T47D (cell line): ENCODE results near the gene LYZL2.
"Not testable (repeated sequence)": the region's sequence is repeated elsewhere in the genome, so short reads cannot be mapped to it uniquely, and the experiment has no call there.

ENCODE experiments used
- DNase-seq, 2 experiments: peaks; one replicate each; pipeline versions ENCODE4 v3.0.0 to v3.0.0-alpha.2; 2011 to 2012; ENCODE audit warnings: low read depth in 1 of 2, low spot score in 1 of 2
- JUND ChIP-seq: IDR thresholded peaks from 2 replicates; pipeline ENCODE4 v1.6.1; 2012; ENCODE audit warnings: low read depth
- in situ Hi-C: cut with HindIII; loops from 2 replicates; pipeline ENCODE4 v1.10.0; 2016; ENCODE audit warnings: low sequenced_read_pairs, low pct_unique_long_range_greater_than_20kb

Gene LYZL2

DNA sequence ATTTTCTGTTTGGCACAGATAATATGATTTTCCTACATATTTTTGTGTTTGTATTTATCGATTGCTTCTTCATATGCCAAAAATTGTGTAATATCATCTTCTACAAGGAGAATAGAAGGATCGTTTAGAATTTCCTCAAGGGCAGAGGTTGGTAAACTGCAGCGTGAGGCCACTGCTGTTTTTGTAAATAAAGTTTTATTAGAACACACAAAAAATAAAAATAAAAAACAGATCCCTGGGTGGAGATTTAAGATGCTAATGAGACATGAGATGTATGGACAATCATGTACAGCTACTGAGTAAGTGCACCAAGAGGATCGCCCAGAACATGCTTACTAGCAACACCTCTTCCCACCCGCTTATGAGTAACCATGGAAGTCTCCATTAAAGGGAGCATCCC lies 9.6 kb downstream of the LYZL2 start:
- no peak for TF ChIP-seq JUND
- DNase-seq = no peak
- in situ Hi-C loops = no loop called here

DNA sequence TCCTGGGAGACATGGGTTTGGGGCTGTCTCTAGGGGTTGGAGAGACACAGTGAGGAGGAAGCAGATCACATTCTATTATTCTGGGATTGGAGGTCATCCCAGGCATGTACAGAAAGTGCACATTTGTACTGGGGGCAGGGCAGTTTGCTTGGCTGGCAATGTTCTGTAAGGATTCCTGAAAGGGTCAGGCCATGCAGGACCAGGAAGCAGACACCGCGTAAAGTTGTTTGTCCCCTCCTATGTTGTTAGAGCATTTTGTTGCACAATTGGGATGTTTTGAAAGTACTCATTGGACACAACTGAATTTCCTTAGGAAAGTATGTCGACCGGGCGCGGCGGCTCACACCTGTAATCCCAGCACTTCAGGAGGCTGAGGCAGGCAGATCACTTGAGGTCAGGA lies 12.5 kb downstream of the LYZL2 start:
- in situ Hi-C loops = no loop called here
- TF ChIP-seq JUND = no peak

DNA sequence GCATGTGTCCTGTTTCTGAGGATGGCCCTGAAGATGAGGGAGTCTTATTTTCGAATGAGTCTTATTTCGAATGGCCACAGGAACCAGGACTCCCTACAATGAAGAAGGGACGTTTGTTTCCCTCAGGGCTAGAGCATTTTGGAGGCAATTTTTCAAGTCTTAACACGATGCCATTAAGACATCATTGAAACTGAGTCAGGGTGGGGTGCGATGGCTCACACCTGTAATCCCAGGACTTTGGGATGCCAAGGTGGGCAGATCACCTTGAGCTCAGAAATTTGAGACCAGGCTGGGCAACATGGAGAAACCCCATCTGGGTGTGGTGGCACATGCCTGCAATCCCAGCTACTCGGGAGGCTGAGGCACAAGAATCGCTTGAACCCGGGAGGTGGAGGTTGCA lies 18.5 kb downstream of the LYZL2 start:
- DNase-seq, in situ Hi-C loops: not testable (repeated sequence)

More for the DNA sequence above, 12.5 kb downstream of the LYZL2 start:
- no peak for DNase-seq

DNA sequence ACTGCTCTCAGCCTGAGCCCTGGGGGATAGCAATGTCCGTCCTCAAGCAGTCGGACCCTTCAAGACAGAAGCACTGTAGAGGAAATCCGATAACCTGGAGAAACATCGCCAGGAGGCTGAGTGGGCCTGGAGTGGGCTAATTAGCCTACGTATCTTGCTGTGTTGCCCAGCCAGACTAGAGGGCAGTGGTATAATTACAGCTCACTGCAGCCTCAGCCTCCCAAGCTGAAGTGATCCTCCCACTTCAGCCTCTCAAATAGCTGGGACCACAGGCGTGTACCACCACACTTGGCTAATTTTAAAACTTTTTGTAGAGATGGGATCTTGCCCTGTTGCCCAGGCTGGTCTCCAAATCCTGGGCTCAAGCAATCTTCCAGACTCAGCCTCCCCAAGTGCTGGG lies 21.7 kb downstream of the LYZL2 start:
- in situ Hi-C loops = no loop called here
- TF ChIP-seq JUND = no peak
- DNase-seq = no peak

DNA sequence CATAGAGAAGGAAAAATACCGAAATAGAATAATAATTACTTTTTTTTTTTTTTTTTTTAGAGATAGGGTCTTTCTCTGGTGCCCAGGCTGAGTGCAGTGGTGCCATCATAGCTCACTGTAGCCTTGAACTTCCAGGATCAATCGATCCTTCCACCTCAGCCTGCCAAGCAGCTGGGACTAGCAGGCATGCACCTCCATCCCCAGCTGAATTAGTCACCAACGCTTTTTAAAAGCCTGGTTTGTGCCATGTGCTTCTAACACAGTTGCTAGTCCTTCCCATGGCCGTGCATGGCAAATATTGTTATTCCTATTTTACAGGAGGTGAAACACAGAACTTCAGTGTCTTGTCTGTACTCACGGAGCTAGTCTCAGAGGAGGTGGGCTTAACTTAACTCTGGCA lies 23.2 kb downstream of the LYZL2 start:
- in situ Hi-C loops = no loop called here
- no peak for DNase-seq
- TF ChIP-seq JUND = no peak

DNA sequence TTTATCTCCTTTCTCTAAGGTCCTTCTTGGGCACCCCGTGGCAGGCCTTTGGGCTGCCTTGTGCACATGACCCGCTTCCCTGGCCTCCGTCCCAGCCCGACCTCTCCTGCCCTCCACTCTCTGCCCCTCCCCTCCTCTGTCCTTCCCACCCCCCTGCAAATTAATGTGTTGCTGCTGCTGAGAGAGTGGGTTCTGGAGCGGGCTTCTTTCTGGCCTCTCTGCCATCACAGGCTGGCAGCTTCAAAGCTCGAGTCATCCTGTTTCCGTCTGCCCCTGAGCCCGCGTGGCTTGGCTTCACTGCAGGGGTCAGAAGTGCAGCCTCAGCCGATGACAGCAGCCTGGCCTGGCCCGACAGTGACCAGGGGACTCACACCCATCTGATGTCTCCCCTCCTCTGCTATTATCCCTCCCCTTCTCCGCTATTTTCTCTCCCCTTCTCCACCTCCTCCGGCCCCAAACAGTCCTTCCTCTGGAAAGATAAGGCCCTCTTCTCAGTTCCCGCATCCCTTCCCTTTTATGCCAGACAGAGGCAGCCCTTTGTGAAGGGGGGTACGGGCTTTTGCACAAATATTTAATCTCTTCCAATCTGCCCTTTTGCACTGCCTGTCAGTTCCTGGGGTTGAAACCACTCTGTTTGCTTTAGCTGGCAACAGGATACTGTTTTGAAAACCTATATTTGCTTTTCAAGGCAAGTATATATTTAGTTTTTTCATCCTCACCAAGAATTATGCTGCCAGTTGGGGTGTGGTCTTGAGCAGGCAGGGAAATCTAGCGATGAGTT lies 24.0 kb downstream of the LYZL2 start:
- in situ Hi-C loops = not testable (repeated sequence)
- peak in 1 of 2 experiments; percentile 30 for DNase-seq

DNA sequence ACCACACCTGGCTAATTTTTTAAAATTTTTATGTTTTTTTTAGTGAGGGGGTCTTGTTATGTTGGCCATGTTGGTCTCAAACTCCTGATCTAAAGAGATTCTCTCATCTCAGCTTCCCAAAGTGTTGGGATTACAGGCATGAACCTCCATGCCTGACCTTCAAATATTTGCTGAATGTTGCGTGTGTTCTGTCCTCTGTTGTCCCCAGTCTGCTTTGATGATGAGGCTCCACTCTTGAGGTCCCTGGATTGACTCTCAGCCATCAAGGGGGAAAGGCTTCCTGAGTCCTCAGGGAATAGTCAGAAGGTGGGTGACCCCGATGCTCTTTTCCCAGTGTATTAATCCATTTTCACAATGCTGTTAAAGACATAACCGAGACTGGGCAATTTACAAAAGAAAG lies 26.0 kb downstream of the LYZL2 start:
- no peak for TF ChIP-seq JUND
- in situ Hi-C loops = no loop called here
- DNase-seq = no peak

DNA sequence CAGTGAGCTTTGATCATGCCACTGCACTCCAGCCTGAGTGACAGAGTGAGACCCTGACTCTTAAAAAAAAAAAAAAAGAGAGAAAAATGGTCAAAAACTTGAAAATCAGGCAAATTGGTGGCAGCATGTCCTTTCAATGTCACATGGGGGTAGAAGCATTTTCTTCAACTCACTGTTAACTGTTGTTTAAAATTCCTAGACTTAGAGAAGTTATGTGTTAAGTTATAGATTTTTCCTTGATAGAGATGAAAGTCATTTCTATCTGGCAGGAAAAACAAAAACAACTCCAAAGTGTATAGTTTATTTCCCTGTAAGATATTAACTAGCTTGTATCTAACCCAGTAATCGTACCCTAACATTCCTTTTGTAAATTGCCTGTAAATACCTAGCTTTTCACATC lies 26.8 kb downstream of the LYZL2 start:
- no peak for TF ChIP-seq JUND
- no peak for DNase-seq
- in situ Hi-C loops = no loop called here

DNA sequence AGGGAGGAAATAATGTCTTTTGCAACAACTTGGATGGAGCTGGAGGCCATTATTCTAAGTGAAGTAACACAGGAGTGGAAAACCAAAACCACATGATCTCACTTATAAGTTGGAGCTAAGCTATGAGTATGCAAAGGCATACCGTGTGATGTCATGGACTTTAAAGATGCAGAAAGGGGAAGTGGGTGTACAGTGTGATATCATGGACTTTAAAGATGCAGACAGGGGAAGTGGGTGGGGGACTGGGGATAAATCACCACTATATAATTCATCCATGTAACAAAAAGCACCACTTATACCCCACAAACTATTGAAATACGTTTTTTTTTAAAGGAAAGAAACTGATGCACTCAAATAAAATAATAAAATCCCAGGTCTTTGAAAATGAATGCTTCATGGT lies 29.5 kb downstream of the LYZL2 start:
- in situ Hi-C loops = no loop called here
- no peak for TF ChIP-seq JUND
- no peak for DNase-seq

DNA sequence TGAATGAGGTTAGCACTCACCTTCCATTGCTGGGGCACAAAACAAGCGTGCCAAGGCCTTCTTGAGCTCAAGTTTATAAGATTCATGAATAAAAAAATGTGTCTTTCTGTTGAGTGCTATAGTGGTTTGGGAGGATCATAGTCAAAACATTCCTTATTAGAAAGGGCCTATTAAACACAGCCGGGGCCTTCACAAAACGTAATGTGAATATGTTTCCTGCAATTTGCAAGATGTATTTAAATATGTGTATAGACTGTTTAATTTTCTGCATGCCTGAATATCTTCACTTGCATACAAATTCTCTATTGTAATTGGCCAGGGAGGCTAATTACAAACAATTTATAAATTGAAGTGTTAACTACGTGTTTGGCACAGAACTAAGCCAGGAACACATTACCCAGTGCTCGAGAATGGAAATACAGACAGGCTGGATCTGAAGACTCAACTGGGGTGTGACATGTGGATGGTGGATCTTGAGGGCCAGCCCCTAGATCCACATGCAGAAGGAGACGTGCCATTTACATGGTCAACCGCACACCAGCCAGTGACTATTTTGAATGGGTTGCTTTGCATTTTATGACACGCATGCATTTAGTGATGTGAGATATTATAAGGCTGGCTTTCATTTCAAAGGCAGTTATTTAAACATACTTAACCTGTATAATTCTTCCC lies 31.3 kb downstream of the LYZL2 start:
- no peak for TF ChIP-seq JUND
- in situ Hi-C loops = no loop called here
- no peak for DNase-seq

DNA sequence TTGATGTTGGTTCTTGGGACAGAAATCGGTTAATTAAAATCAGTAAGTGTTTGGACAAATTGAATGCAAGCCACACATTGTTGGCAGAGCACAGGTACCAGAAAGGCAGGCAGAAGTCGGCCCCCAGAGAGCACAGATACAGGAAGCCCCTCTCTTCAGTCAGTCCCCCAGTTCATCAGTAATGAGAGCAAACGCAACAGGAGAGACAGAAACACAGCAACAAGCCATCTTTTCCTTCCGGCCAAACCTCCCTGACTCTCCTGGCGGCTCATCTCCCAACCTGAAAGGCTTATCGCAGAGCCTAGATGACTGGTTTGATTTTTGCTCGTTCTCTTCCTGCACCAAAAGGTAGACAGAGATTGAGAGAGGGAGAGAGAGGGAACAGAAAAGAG lies 32.1 kb downstream of the LYZL2 start:
- DNase-seq, in situ Hi-C loops: not testable (repeated sequence)

DNA sequence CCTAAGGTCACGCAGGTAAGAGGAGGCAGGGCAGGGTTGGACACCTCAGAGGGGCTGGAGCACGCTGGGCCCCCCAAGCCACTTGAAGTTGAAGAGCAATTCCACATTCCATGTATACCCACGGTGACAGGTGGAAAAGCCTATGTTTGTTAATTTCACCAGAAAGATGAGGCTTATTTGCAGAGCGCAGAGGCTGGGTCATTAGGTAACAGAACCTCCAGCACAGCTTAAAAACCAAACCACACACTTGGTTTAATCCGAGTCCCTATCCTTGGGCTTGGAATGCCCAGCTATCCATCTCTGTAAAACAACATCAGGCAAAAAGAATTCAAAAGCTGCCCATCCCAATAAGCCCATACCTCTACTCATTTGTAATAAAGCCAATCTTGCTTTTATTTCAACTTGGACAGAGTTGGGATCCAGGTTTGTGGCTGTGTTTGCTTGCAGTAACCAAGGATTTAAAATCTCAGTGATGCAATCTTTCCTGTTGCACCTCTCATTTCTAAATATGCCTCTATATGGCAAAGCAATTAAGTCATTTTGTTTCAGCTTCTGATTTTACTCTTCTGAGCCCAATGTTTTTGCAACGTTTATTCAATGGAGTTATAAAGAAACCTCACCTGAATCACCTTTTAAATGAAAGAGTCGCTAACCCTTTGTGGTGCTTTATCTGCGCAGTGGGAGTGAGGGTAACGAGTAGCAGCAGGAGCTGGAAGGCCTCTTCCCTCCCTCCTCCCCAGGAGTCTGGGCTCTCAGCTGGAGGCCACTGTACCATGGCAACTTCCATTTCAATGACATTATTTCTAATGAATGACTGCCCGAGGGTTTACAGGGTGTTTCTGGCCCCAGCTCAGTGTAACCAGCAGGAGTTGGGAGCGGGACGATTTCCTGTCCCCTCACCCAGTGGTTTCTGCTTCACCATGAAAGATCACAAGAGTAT lies 32.8 kb downstream of the LYZL2 start:
- DNase-seq, in situ Hi-C loops: not testable (repeated sequence)

DNA sequence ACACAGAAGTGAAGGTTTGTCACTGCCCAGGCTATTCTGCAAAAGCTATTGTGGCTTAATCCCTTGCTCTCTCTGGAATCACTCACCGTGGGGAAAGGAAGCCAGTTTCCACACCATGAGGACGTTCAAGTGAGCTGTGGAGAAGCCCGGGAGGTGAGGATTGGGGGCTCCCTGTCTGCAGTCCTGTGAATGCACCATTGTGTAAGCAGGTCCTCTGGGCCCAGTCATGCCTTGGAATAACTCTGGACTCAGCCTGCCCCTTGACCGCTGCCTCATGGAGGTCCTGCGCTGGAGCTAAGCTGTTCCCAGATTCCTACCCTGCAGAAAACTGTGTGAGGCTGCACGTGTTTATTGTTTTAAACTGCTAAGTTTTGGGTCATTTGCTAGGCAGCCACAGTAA lies 33.5 kb downstream of the LYZL2 start:
- DNase-seq = no peak
- in situ Hi-C loops = no loop called here
- TF ChIP-seq JUND = no peak
